ENCODE measurements around the gene CSNK2A3. TPM values are rescaled to one million over a fixed set of nuclear protein-coding genes. Genes with fewer than 3 reads are reported as not detected.
A peak's percentile ranks its signal among the peaks of the same experiment; 100 is the strongest.
"Not testable (repeated sequence)": the region's sequence is repeated elsewhere in the genome, so short reads cannot be mapped to it uniquely, and the experiment has no call there.

Gene CSNK2A3
- 0.51 and 1.5 TPM in 2 replicates for total RNA-seq (2014; rRNA removed; shearing (Covaris generic))

DNA sequence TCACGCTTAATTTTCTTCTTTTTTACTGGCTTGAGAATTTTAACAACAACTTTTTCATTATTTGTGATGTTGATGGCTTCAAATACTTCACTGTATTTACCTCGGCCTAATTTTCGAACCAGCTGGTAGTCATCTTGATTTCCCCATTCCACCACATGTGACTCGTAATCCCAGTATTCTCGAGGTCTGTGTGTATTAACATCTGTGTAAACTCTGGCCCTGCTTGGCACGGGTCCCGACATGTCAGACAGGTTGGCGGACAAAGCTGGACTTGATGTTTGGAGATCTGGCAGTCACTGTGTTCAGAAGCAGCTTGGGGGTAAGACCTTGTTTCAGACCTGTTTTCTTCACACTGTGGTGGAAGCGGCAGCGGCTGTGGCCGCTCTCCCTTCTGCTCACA, at the start of gene CSNK2A3:
Gene CSNK2A3, minus strand, starts transcription at position 373 of the 400 bp plus-strand sequence. Its CDS starts 131 bp downstream, at position 242.
- DNase-seq (ENCODE audit: low spot score) = not testable (repeated sequence)

DNA sequence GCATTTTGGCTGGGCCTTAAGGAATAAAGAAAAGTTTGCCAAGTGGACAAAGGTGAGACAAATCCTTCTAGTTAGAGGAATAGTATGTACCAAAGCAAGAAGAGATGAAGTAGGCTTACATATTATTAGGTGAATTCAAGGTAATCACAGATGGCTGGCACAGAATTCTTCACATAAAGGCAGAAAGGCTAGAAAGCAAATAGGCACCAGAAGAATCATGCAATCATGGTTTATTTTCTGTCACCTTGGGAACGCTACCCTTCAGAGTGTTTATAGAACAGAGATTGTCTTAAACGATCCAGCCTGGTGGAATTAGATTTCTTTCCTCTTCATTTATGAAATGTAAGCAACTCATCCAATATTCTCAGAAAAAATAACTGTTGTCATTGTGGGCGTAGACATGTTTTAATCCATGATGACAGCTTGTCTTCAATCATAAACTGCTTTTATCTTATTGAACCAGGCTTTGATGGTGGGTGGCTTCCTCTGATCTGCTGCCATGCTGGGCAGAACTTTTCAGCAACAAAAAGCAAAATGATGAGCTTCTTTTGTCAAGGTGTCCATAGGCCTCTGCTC, 49.0 kb upstream of the CSNK2A3 start:
- DNase-seq (ENCODE audit: low spot score) = no peak

DNA sequence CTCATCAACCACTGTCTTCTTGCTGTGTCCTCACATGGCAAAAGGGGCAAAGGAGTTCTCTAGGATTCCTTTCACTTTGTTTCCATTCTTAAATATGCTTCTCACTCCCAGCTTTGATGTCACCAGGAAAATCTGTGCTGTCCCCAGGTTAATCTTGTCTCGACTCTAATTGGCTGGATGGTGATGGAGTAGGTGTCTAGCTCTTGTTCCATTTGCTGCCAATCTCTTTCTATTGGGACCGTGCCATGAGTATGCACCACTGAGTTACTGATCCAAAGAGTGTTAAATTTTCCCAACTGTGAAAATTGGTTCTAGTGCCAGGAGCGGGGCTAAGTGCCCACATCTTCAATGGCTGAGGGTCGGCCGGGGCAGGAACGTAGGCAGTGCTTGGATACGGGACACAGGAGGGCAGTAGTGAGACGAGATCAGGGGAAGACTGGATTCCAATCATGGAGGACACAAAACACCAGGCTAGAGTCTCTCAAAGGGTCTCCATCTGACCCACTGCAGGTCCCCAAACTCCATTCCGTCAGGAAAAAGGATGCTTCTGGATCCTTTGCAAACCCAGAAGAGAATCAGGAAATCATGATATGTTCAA, 47.7 kb upstream of the CSNK2A3 start:
- peak; percentile 52 for DNase-seq (ENCODE audit: low spot score)

DNA sequence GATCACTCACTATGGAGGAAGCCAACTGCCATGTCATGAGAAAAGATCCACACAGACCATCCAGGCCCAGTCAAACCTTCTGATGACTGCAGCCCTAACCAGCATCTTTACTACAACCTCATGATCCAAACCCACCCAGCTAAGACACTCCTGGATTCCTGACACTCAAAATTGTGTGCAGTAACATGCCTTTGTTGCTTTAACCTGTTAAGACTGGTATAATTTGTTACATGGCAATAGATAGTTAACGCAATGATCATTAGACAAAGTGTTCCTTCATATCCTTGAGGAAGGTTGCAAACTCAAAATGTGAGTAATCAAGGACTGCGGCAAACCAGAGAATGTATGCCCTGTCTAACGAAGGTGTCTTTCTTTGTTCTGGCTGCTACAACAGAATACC, 47.1 kb upstream of the CSNK2A3 start:
- DNase-seq (ENCODE audit: low spot score) = no peak

DNA sequence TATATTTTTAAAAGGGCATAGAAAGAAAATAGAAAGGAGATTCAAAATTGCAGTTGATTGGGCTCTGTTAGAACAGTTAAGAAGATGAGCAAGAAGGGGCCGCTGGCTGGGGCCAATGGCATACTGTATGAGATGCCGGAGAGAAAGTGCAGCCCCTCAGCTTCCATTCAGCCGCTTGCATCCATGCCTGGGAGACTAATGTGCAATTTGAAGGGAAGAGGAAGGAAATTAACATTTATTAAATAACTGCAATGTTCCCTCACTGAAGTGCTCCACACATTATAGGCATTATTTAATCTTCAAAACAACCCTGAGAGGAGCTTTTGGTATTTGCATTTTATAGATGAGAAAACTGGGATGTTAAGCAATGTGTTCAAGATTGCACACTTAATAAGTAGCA, 44.7 kb upstream of the CSNK2A3 start:
- no peak for DNase-seq (ENCODE audit: low spot score)

DNA sequence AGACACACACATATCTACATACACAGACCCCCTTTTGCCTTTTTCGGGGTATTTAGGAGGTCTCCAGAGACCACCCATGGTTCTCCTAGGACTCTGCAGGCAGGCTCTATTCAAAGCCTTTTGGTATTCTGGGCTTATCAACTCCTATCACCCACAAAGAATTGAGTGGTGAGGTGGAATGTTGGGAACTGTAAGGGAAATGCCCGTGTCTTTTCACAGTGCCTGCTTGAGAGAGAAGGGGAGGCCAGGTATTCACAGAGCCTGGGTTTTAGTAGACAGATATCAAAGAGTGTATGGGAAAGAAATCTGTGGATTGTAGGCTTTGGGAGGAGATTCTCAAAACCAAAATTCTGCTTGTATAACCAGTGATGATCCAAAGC, 44.0 kb upstream of the CSNK2A3 start:
- no peak for DNase-seq (ENCODE audit: low spot score)

DNA sequence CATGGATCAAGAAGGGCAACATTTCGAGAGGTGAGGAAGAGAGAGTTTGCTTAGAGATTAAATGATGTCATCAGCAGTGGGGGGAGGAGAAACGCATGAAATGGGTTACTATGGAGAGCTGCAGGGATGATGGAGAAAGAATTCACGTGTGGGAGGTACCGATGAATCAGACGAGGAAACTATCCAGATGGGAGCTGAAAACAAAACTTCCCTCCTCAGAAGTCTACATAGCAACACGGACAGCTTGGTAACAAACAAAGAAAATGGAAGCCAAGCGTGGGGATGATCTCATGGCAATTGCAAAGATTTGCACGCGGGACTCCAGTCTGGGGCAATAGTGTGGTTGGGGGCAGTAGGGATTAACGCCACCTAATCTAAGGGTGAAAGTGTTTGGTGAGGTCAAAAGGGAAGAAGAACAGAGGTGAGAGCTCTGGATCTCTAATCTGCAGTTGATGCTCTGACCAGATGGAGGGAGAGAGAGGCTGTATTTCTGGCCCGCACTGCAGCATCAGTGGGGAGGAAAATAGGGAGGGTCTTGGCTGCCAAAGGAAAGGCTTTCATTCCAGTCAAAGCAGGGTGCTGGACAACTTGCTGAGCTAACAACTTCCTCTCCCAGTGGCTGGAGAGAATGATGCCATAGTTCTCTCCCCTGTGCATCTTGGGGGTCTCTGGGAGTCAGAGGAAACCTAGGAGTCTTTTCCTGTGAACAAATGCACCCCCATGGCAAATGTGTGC, 43.4 kb upstream of the CSNK2A3 start:
- DNase-seq (ENCODE audit: low spot score) = no peak

DNA sequence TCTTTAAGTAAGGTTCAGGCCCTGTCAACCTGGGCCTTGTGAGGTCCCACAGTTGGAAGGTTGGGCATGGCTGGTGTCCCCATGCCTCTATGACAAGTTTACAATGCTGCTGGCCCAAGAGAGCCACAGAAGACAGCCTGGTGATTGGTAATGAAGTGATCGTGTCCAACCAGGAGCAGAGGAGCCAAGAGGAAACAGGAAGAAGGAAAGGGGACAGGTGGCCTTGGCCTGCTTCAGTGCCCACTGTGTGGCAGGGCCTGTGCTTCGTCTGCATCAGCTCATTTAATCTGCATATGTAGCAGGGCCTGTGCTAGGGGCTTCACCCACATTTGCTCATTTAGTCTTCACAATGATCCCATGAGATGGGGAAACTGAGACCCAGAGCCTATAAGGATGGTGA, 42.1 kb upstream of the CSNK2A3 start:
- no peak for DNase-seq (ENCODE audit: low spot score)

DNA sequence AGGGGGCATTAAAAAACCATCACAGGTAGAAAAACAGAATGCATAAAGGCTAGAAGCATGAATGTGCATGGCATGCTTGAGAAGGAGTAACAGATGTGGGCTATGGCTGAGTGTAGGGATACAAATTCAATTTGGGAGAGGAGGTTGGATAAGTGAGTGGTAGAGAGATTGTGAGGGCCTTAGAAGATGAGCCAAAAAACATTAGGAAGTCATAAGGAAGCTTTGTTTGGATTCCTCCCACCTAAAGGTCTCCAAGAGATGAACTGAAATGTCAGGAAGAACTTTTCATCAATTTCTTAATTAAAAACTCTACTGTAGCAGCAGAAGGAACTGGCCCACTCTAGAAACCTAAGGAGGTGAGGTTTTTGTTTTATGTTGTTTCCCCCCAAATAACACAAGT, 41.2 kb upstream of the CSNK2A3 start:
- no peak for DNase-seq (ENCODE audit: low spot score)

DNA sequence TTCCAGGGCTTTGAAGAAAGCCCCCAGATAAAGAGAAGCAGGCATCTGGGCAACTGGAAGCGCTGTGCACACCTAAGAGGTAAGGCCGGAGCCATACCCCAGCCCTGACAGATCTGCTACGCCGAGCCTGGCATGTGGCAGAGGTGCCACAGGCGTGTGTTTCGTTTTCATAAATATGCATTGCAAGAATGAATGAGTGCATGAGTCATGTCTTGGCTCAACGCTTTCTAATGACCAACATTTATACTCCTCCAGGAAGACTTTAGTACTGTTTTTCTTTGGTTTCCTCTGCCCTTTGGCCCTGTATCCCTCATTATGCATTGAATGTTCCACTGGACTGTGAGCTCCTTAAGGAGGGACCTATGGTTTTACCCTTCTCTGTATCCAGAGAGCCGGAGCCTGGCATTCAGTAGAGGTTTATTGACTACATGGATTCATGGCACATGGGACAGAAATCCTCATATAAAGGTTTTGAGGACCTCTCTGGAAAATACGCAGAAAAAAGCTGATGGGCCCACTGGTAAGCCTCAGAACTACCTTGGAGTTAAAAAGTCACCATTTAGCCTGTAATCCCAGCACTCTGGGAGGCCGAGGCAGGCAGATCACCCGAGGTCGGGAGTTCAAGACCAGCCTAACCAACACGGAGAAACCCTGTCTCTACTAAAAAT, 38.9 kb upstream of the CSNK2A3 start:
- DNase-seq (ENCODE audit: low spot score) = peak; percentile 39

DNA sequence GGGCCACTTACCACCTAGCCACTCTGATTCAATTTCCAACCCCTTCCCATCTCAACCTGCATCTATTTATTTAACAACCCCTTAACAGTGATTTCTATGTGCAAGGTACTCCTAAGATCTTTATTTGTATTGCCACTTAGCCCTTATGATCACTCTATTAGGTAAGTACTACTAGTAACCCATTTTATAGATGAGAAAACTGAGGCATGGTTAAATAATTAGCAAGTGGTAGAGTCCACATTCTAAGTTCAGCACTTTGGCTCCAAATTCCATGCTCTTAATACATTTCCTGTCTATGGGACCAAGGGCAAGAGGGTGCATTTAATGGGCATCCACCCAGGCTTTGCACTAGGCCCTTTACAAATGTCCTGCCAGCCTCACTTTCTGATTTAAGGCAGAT, 38.1 kb upstream of the CSNK2A3 start:
- no peak for DNase-seq (ENCODE audit: low spot score)

DNA sequence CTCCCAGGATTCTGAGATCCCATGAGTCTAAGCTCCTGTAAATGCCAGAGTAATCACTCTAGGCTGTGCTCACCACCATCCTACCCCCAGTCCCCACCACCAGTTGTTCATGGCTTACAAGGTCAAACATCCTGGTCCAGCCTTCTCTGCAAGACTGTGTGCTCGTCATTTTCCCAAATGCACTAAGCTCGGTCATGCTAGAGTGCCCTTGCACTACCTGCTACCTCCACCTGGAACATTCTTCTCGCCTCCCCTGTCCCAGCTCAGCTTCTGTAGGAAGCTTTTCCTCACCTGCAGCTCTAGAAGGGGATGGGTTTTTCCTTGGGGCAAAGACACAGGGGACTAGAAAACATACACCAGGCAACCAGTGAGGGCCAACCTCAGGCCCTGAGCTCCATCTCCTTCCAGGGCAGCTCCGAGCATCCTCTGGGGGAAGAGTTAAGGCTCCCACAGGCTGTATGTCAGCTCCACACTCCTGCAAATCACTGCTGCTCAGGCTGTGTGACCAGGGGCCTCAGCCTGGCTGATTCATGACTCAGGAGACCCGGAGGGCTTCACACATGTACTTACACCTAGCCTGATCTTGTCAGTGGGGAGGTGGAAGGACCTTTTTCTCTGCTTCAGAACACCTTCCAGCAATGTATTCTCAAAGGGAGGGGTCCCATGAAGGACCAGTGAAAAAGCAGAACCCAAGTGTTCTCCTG, 37.2 kb upstream of the CSNK2A3 start:
- DNase-seq (ENCODE audit: low spot score) = no peak

DNA sequence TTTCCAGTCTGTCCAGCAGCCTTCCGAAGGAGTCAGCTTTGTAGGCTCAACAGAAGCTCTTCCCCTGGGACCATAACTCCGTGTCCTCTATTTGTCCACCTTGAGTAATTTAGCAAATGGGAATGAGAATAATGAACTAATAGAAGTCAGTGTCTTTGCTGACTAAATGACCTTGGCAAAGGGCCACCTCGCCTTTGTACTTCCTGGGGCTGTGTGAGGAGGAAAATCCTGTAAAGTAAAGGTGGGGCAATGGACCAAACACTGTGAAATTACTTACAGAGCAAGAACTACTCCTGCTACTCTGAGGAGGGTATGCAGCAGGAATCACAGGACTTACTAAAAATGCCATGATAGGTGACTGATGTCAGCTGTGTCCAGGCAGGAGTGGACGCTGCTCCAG, 36.2 kb upstream of the CSNK2A3 start:
- DNase-seq (ENCODE audit: low spot score) = peak; percentile 54

DNA sequence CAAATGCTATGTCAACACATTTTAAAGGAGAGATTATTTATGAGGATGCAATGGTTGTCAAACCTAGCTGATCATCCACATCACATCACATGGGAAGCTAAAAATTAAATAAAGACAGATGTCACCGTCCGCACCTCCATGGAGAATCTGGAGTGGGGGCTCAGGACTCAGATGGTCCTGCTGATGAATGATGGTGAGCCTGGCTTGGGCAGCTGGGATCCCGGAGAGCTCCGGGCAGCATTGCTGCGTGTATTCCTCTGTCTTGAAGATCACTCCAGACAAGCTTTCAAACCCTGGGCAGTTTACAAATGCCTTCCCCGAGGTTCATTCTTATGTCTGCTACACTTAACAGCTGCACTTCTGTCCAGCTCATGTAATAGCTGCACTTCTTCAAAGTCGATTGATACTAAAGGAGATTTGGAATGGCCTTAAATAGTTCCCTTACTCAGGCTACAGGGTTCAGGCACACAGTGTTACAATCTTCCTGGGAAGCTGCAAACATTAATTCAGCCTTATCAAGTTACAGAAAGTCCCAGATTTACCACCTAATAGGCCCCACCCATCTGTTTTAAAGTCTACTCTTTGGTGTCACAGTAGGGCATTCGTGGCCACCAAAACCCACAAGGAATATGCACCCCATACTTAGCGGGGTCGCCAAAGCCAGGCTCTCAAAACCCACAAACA, 34.7 kb upstream of the CSNK2A3 start:
- DNase-seq (ENCODE audit: low spot score) = no peak

DNA sequence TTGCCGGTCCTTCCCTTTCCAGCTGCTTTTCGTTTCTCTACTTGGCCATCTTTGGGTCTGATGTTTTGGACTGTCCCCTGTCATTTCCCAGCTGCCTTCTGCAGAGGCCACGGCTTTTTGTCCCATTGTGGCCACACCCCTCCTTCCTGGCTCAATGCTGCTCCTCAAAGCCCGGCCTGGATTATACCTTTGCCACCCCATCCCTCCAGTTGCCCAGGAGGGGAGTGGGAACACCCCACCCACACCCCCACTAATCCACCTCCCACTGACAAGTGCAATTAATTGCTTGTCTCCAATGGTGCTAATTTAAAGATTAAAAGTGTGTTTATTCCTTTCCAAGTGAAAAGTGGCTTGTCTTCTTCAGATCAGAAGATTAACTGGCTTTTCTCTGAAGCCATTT, 34.2 kb upstream of the CSNK2A3 start:
- DNase-seq (ENCODE audit: low spot score) = no peak

DNA sequence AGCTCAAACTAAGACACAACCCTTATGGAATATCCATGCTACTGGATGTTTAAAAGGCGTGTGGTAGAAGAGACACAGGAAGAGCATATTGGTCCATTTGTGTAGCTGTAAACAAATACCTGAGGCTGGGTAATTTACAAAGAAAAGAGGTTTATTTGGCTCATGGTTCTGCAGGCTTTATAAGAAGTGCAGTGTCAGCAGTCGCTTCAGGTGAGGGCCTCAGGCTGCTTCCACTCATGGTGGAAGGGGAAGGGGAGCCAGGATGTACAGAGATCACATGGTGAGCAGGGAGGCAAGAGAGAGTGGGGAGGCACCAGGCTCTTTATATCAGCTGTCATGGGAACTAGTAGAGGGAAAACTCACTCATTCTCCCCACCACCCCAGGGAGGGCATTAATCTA, 31.8 kb upstream of the CSNK2A3 start:
- DNase-seq (ENCODE audit: low spot score) = no peak

DNA sequence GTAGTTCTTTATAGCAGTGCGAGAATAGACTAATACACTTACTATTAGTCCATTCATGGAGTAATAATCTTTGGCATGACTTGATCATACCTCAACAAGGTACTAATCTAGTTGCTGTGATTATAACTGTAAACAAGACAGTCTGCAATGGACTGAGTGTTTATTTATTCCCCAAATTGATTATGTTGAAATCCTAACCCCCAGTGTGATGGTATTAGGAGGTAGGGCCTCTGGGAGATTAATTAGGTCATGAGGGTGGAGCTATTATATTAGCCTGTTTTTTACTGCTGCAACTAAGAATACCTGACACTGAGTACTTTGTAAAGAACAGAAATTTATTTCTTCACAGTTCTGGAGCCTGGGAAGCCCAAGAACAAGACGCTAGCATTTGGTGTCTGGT, 30.9 kb upstream of the CSNK2A3 start:
- no peak for DNase-seq (ENCODE audit: low spot score)

DNA sequence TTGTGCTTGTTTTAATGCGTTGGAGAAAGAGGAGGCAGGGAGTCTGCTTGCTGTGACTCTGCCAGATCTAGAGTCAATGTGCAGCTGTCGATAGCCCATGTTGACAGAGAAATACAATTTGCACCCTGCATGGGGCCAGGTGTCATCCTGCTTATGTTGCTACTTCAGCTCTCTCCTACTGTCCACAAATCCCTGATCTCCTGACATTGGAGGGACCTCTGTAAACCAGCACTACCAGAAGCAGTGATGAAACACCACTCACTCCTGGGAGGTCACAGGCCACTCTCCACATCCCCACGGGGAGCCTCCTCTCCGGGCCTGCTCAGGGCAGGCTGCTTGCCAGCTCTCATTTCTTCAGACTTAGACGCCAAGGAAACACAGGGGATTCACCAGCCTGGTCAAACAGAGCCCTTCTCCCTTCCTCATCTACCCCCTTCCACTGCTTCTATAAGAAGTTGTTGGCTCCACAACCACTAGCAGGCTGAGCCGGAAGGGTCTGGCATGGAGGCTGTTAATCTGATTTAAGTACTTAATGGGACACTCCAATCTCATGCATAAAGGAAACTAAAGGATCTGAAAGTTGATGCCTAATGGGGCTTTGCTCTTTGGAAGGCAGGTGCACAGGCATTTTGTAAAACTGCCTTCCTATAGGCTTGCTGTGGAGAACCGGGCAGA, 29.9 kb upstream of the CSNK2A3 start:
- DNase-seq (ENCODE audit: low spot score) = no peak

DNA sequence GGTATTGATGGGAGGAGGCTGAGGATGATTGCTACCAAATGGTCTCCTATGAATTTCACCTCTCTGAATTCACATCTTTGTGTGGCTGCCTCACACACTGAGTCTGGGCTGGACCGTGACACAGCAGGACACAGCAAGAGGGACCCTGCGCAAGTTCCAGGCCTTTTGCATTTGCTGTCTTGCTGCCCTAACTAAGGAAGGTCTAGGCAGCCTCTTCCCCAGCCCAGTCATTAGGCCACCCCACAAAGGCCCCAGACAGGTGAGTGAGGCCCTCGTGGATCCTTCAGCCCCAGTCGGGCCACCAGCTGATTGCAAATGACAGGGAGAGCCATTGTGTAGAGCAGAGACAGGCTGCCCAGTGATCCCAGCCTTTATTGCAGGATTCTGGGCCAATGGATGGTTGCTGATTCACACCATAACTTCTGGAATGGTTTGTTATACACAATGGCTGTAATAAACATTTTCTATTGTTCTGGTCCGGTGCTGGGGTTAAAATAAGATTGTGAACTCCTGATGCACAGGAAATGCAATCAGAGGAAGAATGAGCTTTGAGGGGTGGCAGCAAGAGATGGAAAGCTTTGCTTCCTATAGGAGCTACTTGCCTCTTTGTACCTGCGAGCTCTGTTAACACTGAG, 28.5 kb upstream of the CSNK2A3 start:
- DNase-seq (ENCODE audit: low spot score) = no peak

DNA sequence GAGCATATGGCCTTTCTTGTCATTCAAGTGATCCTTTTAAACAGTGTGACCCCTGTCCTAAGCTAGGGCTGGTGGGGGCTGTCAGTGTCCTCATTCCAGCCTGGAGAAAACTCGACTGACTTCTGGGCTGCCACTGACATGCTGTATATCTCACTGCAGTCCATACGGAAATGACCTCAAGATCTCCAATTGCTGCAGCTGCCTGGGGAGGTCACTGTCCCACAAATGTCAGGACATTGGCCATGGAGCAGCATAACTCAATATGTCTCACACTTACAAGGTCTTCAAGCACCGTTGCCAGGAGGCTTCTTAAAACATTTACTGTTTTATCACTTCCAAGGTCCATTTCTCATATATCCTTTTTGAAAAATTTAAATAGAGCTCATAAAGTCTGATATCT, 27.8 kb upstream of the CSNK2A3 start:
- no peak for DNase-seq (ENCODE audit: low spot score)

All from HT-29 (cell line).